SK-N-SH (cell line): ENCODE data around the gene PTEN. TPM values are rescaled to one million over a fixed set of nuclear protein-coding genes. Genes with fewer than 3 reads are reported as not detected.

Experiments used
- CTCF ChIA-PET: fragments of 300-600, 350-600 bp; formaldehyde crosslinking; extraction: SDS; loops from one replicate; lab custom pipeline; 2021; lab: Yijun Ruan, JAX
- POLR2A ChIA-PET: fragments of 350-600 bp; sonication (Branson Sonifier 250); formaldehyde crosslinking; extraction: SDS; loops from one replicate; lab custom pipeline; 2020; ENCODE audit warnings: antibody characterized with exemption, inconsistent platforms; lab: Yijun Ruan, JAX
- DNase-seq: peaks from one replicate; pipeline ENCODE4 v3.0.0; 2012
- H2AFZ ChIP-seq: fragments of 200-600 bp; sonication (generic); 2 replicates; pipeline ENCODE4 v1.8.1; 2016; ENCODE audit warnings: antibody characterized with exemption, mild to moderate bottlenecking, low read depth
- H3F3A ChIP-seq: fragments of 200-600 bp; sonication (generic); replicated peaks from 2 replicates; pipeline ENCODE3; 2016; ENCODE audit warnings: antibody characterized with exemption, mild to moderate bottlenecking; ENCODE audit not compliant: insufficient read depth
- H3K27ac ChIP-seq, 2 experiments: fragments of 200-500 bp in 1 of 2; fragments of 200-600 bp in 1 of 2; sonication (Bioruptor generic) in 1 of 2; sonication (generic), shearing (Covaris generic) in 1 of 2; 2 replicates each; pipeline versions ENCODE4 v1.5.1 to v1.6.1; 2014 to 2016; ENCODE audit warnings: low read depth in 2 of 2, inconsistent platforms in 1 of 2, low read length in 1 of 2, mild to moderate bottlenecking in 1 of 2, mixed read lengths in 1 of 2
- H3K27me3 ChIP-seq: fragments of 200-600 bp; sonication (generic), shearing (Covaris generic); 2 replicates; pipeline ENCODE4 v1.6.1; 2016; ENCODE audit warnings: mixed run types; ENCODE audit not compliant: insufficient read depth
- H3K36me3 ChIP-seq, 2 experiments: fragments of 200-500 bp in 1 of 2; fragments of 200-600 bp in 1 of 2; sonication (Bioruptor generic) in 1 of 2; sonication (generic) in 1 of 2; replicated peaks in 1 of 2; 2 replicates each; pipeline versions ENCODE3 to v1.5.1; 2014 to 2016; ENCODE audit warnings: low read length in 1 of 2, mild to moderate bottlenecking in 1 of 2; ENCODE audit not compliant: insufficient read depth in 2 of 2, control insufficient read depth in 1 of 2
- H3K4me1 ChIP-seq, 2 experiments: fragments of 200-500 bp in 1 of 2; fragments of 200-600 bp in 1 of 2; sonication (Bioruptor generic) in 1 of 2; sonication (generic), shearing (Covaris generic) in 1 of 2; 2 replicates each; pipeline versions ENCODE4 v1.5.1 to v1.6.1; 2014 to 2016; ENCODE audit warnings: low read depth in 1 of 2, low read length in 1 of 2, mixed run types in 1 of 2; ENCODE audit not compliant: insufficient read depth in 2 of 2, control insufficient read depth in 1 of 2
- H3K4me2 ChIP-seq: fragments of 200-600 bp; sonication (generic), shearing (Covaris generic); 2 replicates; pipeline ENCODE4 v1.6.1; 2017; ENCODE audit warnings: mixed run types
- H3K4me3 ChIP-seq, 2 experiments: fragments of 200-500 bp in 1 of 2; fragments of 200-600 bp in 1 of 2; sonication (Bioruptor generic) in 1 of 2; sonication (generic), shearing (Covaris generic) in 1 of 2; 2 replicates each; pipeline versions ENCODE4 v1.5.1 to v1.8.1; 2014 to 2016; ENCODE audit warnings: low read depth in 2 of 2, inconsistent platforms in 1 of 2, low read length in 1 of 2, mild to moderate bottlenecking in 1 of 2, mixed read lengths in 1 of 2, moderate library complexity in 1 of 2
- H3K79me2 ChIP-seq: fragments of 200-600 bp; sonication (generic); 2 replicates; pipeline ENCODE4 v1.8.1; 2017; ENCODE audit warnings: mild to moderate bottlenecking; ENCODE audit not compliant: insufficient read depth
- H3K9ac ChIP-seq: fragments of 200-600 bp; sonication (generic); 2 replicates; pipeline ENCODE4 v1.6.1; 2017; ENCODE audit warnings: mixed run types
- H3K9me2 ChIP-seq: fragments of 200-600 bp; sonication (generic); 2 replicates; pipeline ENCODE4 v1.6.1; 2017; ENCODE audit warnings: mixed run types
- H3K9me3 ChIP-seq: fragments of 200-600 bp; sonication (generic); 2 replicates; pipeline ENCODE4 v1.6.1; 2017; ENCODE audit warnings: mixed run types, mild to moderate bottlenecking, moderate library complexity
- H4K20me1 ChIP-seq: fragments of 200-600 bp; sonication (generic); 2 replicates; pipeline ENCODE4 v1.6.1; 2017; ENCODE audit warnings: mild to moderate bottlenecking, mixed run types; ENCODE audit not compliant: insufficient read depth
- ELF1 ChIP-seq: IDR thresholded peaks from 2 replicates; pipeline ENCODE4 v1.4.0; 2012
- EP300 ChIP-seq, 2 experiments: IDR thresholded peaks; 2 replicates each; pipeline versions ENCODE4 v1.4.0 to v1.6.1; 2012; ENCODE audit warnings: borderline replicate concordance in 1 of 2, low read depth in 1 of 2, low read length in 1 of 2
- FOSL2 ChIP-seq: IDR thresholded peaks from 2 replicates; pipeline ENCODE4 v1.4.0; 2012; ENCODE audit warnings: low read depth, mild to moderate bottlenecking, moderate library complexity, borderline replicate concordance
- GABPA ChIP-seq: IDR thresholded peaks from 2 replicates; pipeline ENCODE4 v1.4.0; 2012; ENCODE audit warnings: low read depth, mild to moderate bottlenecking
- MEF2A ChIP-seq: IDR thresholded peaks from 2 replicates; pipeline ENCODE4 v1.4.0; 2012; ENCODE audit warnings: low read depth, borderline replicate concordance
- MXI1 ChIP-seq: IDR thresholded peaks from 2 replicates; pipeline ENCODE4 v1.6.1; 2012; ENCODE audit warnings: mild to moderate bottlenecking, low read depth, low read length, improper control_type of control experiment
- NFIC ChIP-seq: IDR thresholded peaks from 2 replicates; pipeline ENCODE4 v1.4.0; 2012; ENCODE audit warnings: borderline replicate concordance
- PBX3 ChIP-seq: IDR thresholded peaks from 2 replicates; pipeline ENCODE4; 2012
- POLR2AphosphoS5 ChIP-seq: IDR thresholded peaks from 2 replicates; pipeline ENCODE4 v1.6.1; 2012; ENCODE audit warnings: low read depth, low read length
- RAD21 ChIP-seq: IDR thresholded peaks from 2 replicates; pipeline ENCODE4 v1.6.1; 2012; ENCODE audit warnings: mild to moderate bottlenecking, low read length
- RFX5 ChIP-seq: IDR thresholded peaks from 2 replicates; pipeline ENCODE4 v1.6.1; 2012; ENCODE audit warnings: mild to moderate bottlenecking, improper control_type of control experiment, low read length
- RXRA ChIP-seq: IDR thresholded peaks from 2 replicates; pipeline ENCODE4 v1.4.0; 2012; ENCODE audit warnings: low read depth, mild to moderate bottlenecking, borderline replicate concordance
- SMC3 ChIP-seq: IDR thresholded peaks from 2 replicates; pipeline ENCODE4 v1.6.1; 2012; ENCODE audit warnings: low read depth, low read length, improper control_type of control experiment
- TEAD4 ChIP-seq: IDR thresholded peaks from 2 replicates; pipeline ENCODE4 v1.4.0; 2012; ENCODE audit warnings: mild to moderate bottlenecking, borderline replicate concordance; ENCODE audit not compliant: insufficient read depth
- USF2 ChIP-seq: fragments of 150-350 bp; IDR thresholded peaks from 2 replicates; pipeline ENCODE4 v1.6.1; 2017; ENCODE audit warnings: antibody characterized with exemption, low read length, low read depth, borderline replicate concordance
- ZBTB33 ChIP-seq: IDR thresholded peaks from 2 replicates; pipeline ENCODE4 v1.4.0; 2012; ENCODE audit warnings: low read depth, borderline replicate concordance
- WGBS: methylation state at CpG from one replicate; pipeline ENCODE4 v1.1.6; 2017; ENCODE audit warnings: low lambda C conversion rate; 5-methylcytosine and 5-hydroxymethylcytosine counted together
- polyA plus RNA-seq, 3 experiments: library from polyadenylated mRNA; depleted of rRNA; stranded (reverse); fragments of >200 nt; gene quantifications; 2 replicates each; pipeline ENCODE4 v1.2.3, GENCODE V29; 2012
- TF ChIP-seq, protein P1 (sequence below): fragments of 200-600 bp; sonication (generic); IDR thresholded peaks from 2 replicates; pipeline ENCODE4 v1.6.1; 2017; ENCODE audit warnings: antibody characterized with exemption, mild to moderate bottlenecking, moderate library complexity

Gene PTEN
- polyA plus RNA-seq, 1 of the 3 experiments (the other 2 are of a cell fraction), result 12.8 TPM

DNA sequence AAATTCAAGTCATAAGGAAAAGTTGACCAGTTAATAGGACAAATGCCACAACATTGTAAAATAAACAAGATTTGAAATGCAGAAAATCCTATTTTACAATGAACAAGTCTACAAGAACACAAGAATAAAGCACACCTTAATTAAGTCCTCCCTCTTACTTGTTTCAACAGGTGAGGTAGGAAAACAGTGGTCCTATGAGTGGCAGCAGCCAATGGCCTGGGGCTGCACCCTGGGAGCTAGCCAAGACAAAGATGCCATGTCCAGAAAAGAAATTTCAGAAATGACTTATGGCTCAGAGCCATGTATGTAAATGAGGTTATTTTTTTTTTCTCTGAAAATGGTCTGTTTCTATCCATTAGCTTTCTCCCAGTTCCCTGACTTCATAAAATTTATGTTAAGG, 14.4 kb upstream of the PTEN start:
- H4K20me1 ChIP-seq, result no peaks in the 10 kb centered on the region
- CTCF ChIA-PET, result interaction anchor here (0.7 to 5.6 kb wide), 5 partner anchors 29 to 712 kb away, joined by 3 to 55 read pairs (median 15); partner anchors contain the start of gene ATAD1
- H3K27ac ChIP-seq, result no peak overlapping the region
- no peak overlapping the region for H3K4me2 ChIP-seq
- no peaks in the 10 kb centered on the region for H3F3A ChIP-seq
- no peak overlapping the region for H3K9ac ChIP-seq
- H3K4me1 ChIP-seq, result peaks cover 2 to 8% of the 10 kb centered on the region in 2 experiments; a peak in 3 of 4 replicates
- H3K36me3 ChIP-seq, result no peaks in the 10 kb centered on the region
- no peaks in the 10 kb centered on the region for H3K79me2 ChIP-seq
- H3K9me3 ChIP-seq, result no peaks in the 10 kb centered on the region
- TF ChIP-seq PBX3, result no peak
- no peak for TF ChIP-seq TEAD4
- TF ChIP-seq SMC3, result no peak
- TF ChIP-seq GABPA, result no peak
- TF ChIP-seq USF2, result no peak
- no peak for TF ChIP-seq RXRA
- no peak for TF ChIP-seq FOSL2
- no peak for TF ChIP-seq EP300 (IDR thresholded peaks at IDR 0.05; ENCODE audit: borderline replicate concordance in 1 of 2, low read depth in 1 of 2, low read length in 1 of 2)
- no peak overlapping the region for H3K4me3 ChIP-seq
- H3K27me3 ChIP-seq, result no peaks in the 10 kb centered on the region
- H3K9me2 ChIP-seq, result no peaks in the 10 kb centered on the region
- POLR2A ChIA-PET, result no interaction called here
- no peak for DNase-seq
- no peak overlapping the region for H2AFZ ChIP-seq

DNA sequence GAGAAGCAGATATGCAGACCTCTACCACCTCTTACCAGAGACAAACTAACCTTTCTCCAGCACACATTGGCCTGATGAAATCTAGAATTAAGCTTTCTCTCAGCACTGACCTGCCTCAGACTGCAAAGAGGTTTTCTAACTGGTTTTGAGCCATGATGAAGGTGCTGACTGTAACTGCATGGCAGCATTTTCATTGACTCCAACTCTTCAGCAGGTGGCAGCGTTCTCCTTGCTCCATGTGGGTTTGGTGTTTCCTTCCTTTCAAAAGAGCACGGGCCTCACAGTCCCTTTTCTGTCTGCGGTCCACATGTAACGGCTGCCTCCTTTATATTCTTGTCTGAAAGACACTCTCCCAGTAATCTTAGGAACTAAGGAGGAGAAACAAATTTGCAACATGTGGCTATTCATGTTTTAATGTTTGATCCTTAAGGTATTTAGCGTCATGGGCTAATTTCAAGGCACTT, 12.7 kb upstream of the PTEN start:
- POLR2A ChIA-PET, result interaction anchor here (1.8 kb wide), 1 partner anchor 12 kb away, joined by 8 read pairs; the partner anchor contains the start of genes KLLN and PTEN

More for the DNA sequence above, 12.7 kb upstream of the PTEN start:
- Histone ChIP-seq H3K9ac (no peak overlapping the region), H3K4me2 (no peak overlapping the region), H3K9me3 (no peaks in the 10 kb centered on the region), H3K4me3 (no peak overlapping the region; a peak in 1 of 4 replicates), H2AFZ (no peak overlapping the region), H3K4me1 (peaks cover 2 to 4% of the 10 kb centered on the region in 2 experiments; a peak in 2 of 4 replicates), H3K79me2 (no peaks in the 10 kb centered on the region), H3K36me3 (no peaks in the 10 kb centered on the region), H3K27ac (no peak overlapping the region), H3K9me2 (no peaks in the 10 kb centered on the region), H4K20me1 (no peaks in the 10 kb centered on the region), H3K27me3 (no peaks in the 10 kb centered on the region), H3F3A (no peaks in the 10 kb centered on the region)
- 44% methylated on average over 5 of the region's 5 CpGs for WGBS
- CTCF ChIA-PET, result interaction anchor here (0.7 to 5.6 kb wide), 20 partner anchors 8 to 843 kb away, joined by 3 to 55 read pairs (median 4); partner anchors contain the start of gene ATAD1
- DNase-seq, result peak; percentile 57
- no peak for TF ChIP-seq NFIC
- TF ChIP-seq RFX5, result no peak
- TF ChIP-seq, protein P1, sequence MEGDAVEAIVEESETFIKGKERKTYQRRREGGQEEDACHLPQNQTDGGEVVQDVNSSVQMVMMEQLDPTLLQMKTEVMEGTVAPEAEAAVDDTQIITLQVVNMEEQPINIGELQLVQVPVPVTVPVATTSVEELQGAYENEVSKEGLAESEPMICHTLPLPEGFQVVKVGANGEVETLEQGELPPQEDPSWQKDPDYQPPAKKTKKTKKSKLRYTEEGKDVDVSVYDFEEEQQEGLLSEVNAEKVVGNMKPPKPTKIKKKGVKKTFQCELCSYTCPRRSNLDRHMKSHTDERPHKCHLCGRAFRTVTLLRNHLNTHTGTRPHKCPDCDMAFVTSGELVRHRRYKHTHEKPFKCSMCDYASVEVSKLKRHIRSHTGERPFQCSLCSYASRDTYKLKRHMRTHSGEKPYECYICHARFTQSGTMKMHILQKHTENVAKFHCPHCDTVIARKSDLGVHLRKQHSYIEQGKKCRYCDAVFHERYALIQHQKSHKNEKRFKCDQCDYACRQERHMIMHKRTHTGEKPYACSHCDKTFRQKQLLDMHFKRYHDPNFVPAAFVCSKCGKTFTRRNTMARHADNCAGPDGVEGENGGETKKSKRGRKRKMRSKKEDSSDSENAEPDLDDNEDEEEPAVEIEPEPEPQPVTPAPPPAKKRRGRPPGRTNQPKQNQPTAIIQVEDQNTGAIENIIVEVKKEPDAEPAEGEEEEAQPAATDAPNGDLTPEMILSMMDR, result peak; percentile 65
- TF ChIP-seq MXI1, result peak; percentile 58; the same call in 1 of the 2 replicates
- TF ChIP-seq POLR2AphosphoS5, result no peak
- no peak for TF ChIP-seq ELF1
- TF ChIP-seq SMC3, result peak; percentile 85
- TF ChIP-seq RAD21, result peak; percentile 90
- no peak for TF ChIP-seq MEF2A
- no peak for TF ChIP-seq ZBTB33
